Upper lobe of left lung (tissue), 4 donors: ENCODE results near the gene GPR87.

Source experiments
- CTCF ChIP-seq, 6 experiments: fragments of 450-650 bp in 4 of 6; fragments of 200-600 bp in 2 of 6; sonication (generic) in 2 of 6; IDR thresholded peaks; one replicate each; pipeline ENCODE4 v1.5.1; 2016 to 2019; ENCODE audit warnings: antibody characterized with exemption in 6 of 6
- EP300 ChIP-seq, 4 donors: sonication (generic); formaldehyde crosslinking; IDR thresholded peaks; one replicate each; pipeline ENCODE4 v1.5.1; 2017; ENCODE audit warnings: antibody characterized with exemption in 4 of 4, control low read depth in 2 of 4
- POLR2A ChIP-seq, 4 donors: fragments of 450-650 bp; IDR thresholded peaks; one replicate each; pipeline ENCODE4 v1.5.1; 2016 to 2017; ENCODE audit warnings: antibody characterized with exemption in 4 of 4, mild to moderate bottlenecking in 2 of 4
- POLR2AphosphoS5 ChIP-seq, 2 donors: sonication (generic); formaldehyde crosslinking; IDR thresholded peaks; one replicate each; pipeline ENCODE4 v1.5.1; 2017; ENCODE audit warnings: antibody characterized with exemption in 2 of 2

GRCh38 chr3:151314137-151314536, 2.5 kb downstream of the GPR87 start:
- TF ChIP-seq POLR2A (IDR thresholded peaks at IDR 0.05): no peak
- no peak for TF ChIP-seq POLR2AphosphoS5 (IDR thresholded peaks at IDR 0.05)
- TF ChIP-seq CTCF (IDR thresholded peaks at IDR 0.05): no peak
- TF ChIP-seq EP300 (IDR thresholded peaks at IDR 0.05): no peak
